Measurements from ENCODE around the gene C1QTNF3. TPM values are rescaled to one million over a fixed set of nuclear protein-coding genes. Genes with fewer than 3 reads are reported as not detected.
"Not testable (repeated sequence)": the region's sequence is repeated elsewhere in the genome, so short reads cannot be mapped to it uniquely, and the experiment has no call there.

Gene C1QTNF3
- total RNA-seq, 2 experiments from 2014 or later, result 1.3 to 1.4 TPM

GRCh38 chr5:34031966-34032365 is 11.0 kb downstream of the C1QTNF3 start:
- ChIA-PET POLR2A (no interaction called here), CTCF (no interaction called here)
- no peak overlapping the region for H3K27ac Mint-ChIP-seq
- no peak overlapping the region for H3K4me3 Mint-ChIP-seq
- no peak for TF ChIP-seq CTCF (IDR thresholded peaks at IDR 0.05)
- no peaks in the 10 kb centered on the region for H3K4me1 Mint-ChIP-seq (ENCODE audit: low read depth)
- no peaks in the 10 kb centered on the region for H3K9me3 Mint-ChIP-seq
- H3K36me3 Mint-ChIP-seq (ENCODE audit: low read depth), result peaks cover 9% of the 10 kb centered on the region
- no peak for ATAC-seq
- H3K27me3 Mint-ChIP-seq, result no peaks in the 10 kb centered on the region
- intact Hi-C loops (cut with micrococcal nuclease), result no loop called here
- no peak for DNase-seq

- DNase-seq (no peak), ATAC-seq (no peak)
- POLR2A ChIA-PET, result no interaction called here
- no peaks in the 10 kb centered on the region for H3K4me1 Mint-ChIP-seq (ENCODE audit: low read depth)
- no peaks in the 10 kb centered on the region for H3K27me3 Mint-ChIP-seq
- no peak overlapping the region for H3K4me3 Mint-ChIP-seq
- H3K9me3 Mint-ChIP-seq, result no peaks in the 10 kb centered on the region
- peaks cover 9% of the 10 kb centered on the region for H3K36me3 Mint-ChIP-seq (ENCODE audit: low read depth)
- CTCF ChIA-PET, result interaction anchor here (0.9 kb wide), 1 partner anchor 19 kb away, joined by 3 read pairs; no protein-coding TSS in a partner anchor
- no peak for TF ChIP-seq CTCF (IDR thresholded peaks at IDR 0.05)
- intact Hi-C loops (cut with micrococcal nuclease), result no loop called here
- H3K27ac Mint-ChIP-seq, result no peak overlapping the region
These were observed 11.9 kb downstream of the C1QTNF3 start for GRCh38 chr5:34031117-34031516.

DNA sequence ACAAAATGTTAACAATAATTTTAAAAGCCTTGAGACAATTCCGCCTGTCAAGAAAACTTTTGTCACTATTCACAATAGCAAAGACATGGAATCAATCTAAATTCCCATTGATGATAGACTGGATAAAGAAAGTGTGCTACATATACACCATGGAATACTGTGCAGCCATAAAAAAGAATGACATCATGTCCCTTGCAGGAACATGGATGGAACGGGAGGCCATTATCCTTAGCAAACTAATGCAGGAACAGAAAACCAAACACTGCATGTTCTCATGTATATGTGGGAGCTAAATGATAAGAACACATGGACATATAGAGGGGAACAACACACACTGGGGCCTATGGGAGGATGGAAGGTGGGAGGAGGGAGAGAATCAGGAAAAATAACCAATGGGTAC is 12.4 kb downstream of the C1QTNF3 start:
- H3K27ac Mint-ChIP-seq; H3K9me3 Mint-ChIP-seq; intact Hi-C loops (cut with micrococcal nuclease); H3K36me3 Mint-ChIP-seq (ENCODE audit: low read depth); H3K4me1 Mint-ChIP-seq (ENCODE audit: low read depth); H3K27me3 Mint-ChIP-seq; POLR2A ChIA-PET; H3K4me3 Mint-ChIP-seq; ATAC-seq; DNase-seq: not testable (repeated sequence)
- CTCF ChIA-PET, result interaction anchor here (0.9 kb wide), 1 partner anchor 19 kb away, joined by 3 read pairs; no protein-coding TSS in a partner anchor

- TF ChIP-seq CTCF (IDR thresholded peaks at IDR 0.05), result no peak
These were observed 13.0 kb downstream of the C1QTNF3 start for GRCh38 chr5:34030048-34030447.

GRCh38 chr5:34028349-34028748 is 14.7 kb downstream of the C1QTNF3 start:
- POLR2A ChIA-PET, result no interaction called here
- Mint-ChIP-seq H3K4me1 (ENCODE audit: low read depth) (peaks cover under 1% of the 10 kb centered on the region), H3K9me3 (no peaks in the 10 kb centered on the region), H3K4me3 (no peak overlapping the region), H3K27me3 (no peaks in the 10 kb centered on the region), H3K36me3 (ENCODE audit: low read depth) (peaks cover 4% of the 10 kb centered on the region), H3K27ac (no peak overlapping the region)
- intact Hi-C loops (cut with micrococcal nuclease), result no loop called here
- ATAC-seq, result no peak
- CTCF ChIA-PET, result no interaction called here
- no peak for DNase-seq
- TF ChIP-seq CTCF (IDR thresholded peaks at IDR 0.05), result no peak

More at GRCh38 chr5:34030048-34030447, 13.0 kb downstream of the C1QTNF3 start:
- ATAC-seq (no peak), DNase-seq (no peak)
- intact Hi-C loops (cut with micrococcal nuclease), result no loop called here
- no peak overlapping the region for H3K4me3 Mint-ChIP-seq
- no peaks in the 10 kb centered on the region for H3K27me3 Mint-ChIP-seq
- no peaks in the 10 kb centered on the region for H3K9me3 Mint-ChIP-seq
- no peaks in the 10 kb centered on the region for H3K4me1 Mint-ChIP-seq (ENCODE audit: low read depth)
- no peak overlapping the region for H3K27ac Mint-ChIP-seq
- peaks cover 9% of the 10 kb centered on the region for H3K36me3 Mint-ChIP-seq (ENCODE audit: low read depth)
- POLR2A ChIA-PET, result no interaction called here
- CTCF ChIA-PET, result interaction anchor here (0.9 kb wide), 1 partner anchor 20 kb away, joined by 3 read pairs; no protein-coding TSS in a partner anchor

All from activated CD8-positive, alpha-beta T cell treated with anti-CD3 and anti-CD28 coated beads for 36 hours (primary cell).